Measurements from ENCODE around the gene USHBP1.

Gene USHBP1

DNA sequence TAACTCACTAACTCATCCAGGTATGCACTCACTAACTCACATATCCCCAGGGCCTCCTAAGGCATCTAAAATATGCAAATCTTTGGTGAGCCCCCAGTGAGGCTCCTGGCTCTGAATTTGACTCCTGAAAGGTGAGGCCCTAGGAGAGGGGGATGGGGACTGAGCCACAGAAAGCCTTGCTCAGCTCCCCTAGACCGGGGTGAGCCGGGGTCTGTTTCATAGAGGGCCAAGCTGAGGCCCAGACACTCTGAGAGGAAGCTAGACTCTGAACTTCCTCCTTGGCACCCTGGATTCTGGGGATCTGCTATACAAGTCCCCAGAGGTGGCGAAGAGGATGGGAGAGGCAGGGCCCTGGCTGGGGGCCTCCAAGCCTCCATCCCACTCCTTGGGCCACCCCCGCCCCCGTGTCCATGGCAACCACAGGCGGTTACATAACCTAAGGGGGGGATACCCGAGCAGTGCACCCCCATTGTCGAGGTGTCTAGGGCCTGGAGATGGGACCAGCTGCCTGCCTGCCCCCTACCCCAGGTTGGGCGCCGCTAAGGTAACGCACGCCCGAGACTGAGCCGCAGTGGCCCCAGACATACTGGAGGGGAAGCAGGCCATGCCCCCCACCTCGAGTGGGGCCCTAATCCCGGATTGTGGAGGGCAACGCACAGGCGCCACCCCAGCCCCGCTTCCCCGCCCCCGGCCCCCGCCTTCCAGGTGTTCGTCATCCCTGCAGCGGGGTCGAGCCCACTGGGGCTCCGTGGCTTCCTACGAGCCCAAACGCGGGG lies 38.0 kb upstream of the USHBP1 start:
- 47% methylated on average over 29 of the region's 29 CpGs for WGBS
- Histone ChIP-seq H3K27me3 (ENCODE audit: control insufficient read depth in 1 of 2, insufficient read depth in 1 of 2, low read length in 2 of 2) (no peaks in the 10 kb centered on the region), H4K8ac (ENCODE audit: low read length) (peak overlapping the region; percentile 89), H3K4ac (ENCODE audit: low read depth in 1 of 2, low read length in 2 of 2) (peak overlapping the region in 1 of 2 experiments; percentile 35), H2AFZ (ENCODE audit: low read depth, low read length) (no peak overlapping the region), H3K9me3 (ENCODE audit: control insufficient read depth, low read length) (no peaks in the 10 kb centered on the region), H3K14ac (ENCODE audit: low read length in 2 of 2) (peak overlapping the region; percentile 44 to 92), H3K18ac (ENCODE audit: low read depth in 1 of 2, low read length in 2 of 2) (peak overlapping the region; percentile 33 to 61), H3K36me3 (ENCODE audit: control insufficient read depth in 1 of 2, insufficient read depth in 2 of 2, low read depth in 1 of 2, low read length in 2 of 2) (peaks cover 3 to 35% of the 10 kb centered on the region in 2 experiments), H3K4me3 (ENCODE audit: insufficient read depth in 1 of 2, low read depth in 1 of 2, low read length in 2 of 2) (peak overlapping the region; percentile 73 to 77), H3K4me2 (ENCODE audit: low read length, poor library complexity, severe bottlenecking) (peak overlapping the region; percentile 74), H3K23ac (ENCODE audit: low read length in 2 of 2) (no peak overlapping the region), H2BK5ac (ENCODE audit: low read depth, low read length, poor library complexity, severe bottlenecking) (no peak overlapping the region), H2BK120ac (ENCODE audit: low read depth, low read length) (peak overlapping the region; percentile 83), H2BK15ac (ENCODE audit: low read depth, poor library complexity, severe bottlenecking) (peak overlapping the region; percentile 67), H3K27ac (ENCODE audit: low read length, poor library complexity, severe bottlenecking) (no peak overlapping the region), H2AK5ac (ENCODE audit: low read length, severe bottlenecking) (no peak overlapping the region), H4K91ac (ENCODE audit: low read length) (peak overlapping the region; percentile 50), H3K4me1 (ENCODE audit: control insufficient read depth, insufficient read depth, low read depth, low read length) (peaks cover 31% of the 10 kb centered on the region), H3K79me1 (replicated peaks; ENCODE audit: low read length, poor library complexity, severe bottlenecking) (peaks cover 32% of the 10 kb centered on the region), H3K9ac (ENCODE audit: low read length) (peak overlapping the region; percentile 77), H2BK12ac (ENCODE audit: low read length in 2 of 2) (no peak overlapping the region)
- DNase-seq, result no peak

DNA sequence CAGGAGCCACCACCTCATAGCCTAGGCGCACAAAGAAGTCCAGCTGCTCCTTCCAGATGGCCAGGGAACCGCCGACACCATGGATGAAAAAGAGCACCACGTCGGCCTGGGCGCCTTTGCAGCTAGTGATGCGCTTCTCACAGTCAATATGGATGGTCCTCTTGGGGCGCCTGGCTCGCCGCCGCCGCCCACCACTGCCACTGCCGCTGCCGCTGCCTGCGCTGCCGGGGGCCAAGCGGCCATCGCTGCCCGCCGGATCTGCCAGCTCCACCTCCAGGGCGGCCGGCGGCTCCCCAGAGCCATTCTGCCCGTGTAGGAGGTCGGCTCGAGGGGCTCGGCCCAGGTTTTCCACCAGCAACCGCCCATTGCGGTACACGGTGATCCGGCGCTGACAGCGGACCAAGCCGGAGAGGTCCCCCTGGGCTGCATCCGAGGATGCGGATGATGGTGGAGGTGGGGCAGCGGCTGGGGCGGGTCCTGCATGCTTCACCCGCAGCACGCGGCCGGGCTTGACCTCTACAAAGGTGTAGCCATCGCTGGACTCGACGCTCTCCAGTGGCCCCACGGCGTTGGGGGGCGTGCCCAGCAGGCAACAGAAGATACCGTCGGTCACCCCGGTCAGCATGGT lies 36.6 kb upstream of the USHBP1 start:
- WGBS, result 96% methylated on average over 51 of the region's 51 CpGs
- no peak overlapping the region for H3K14ac ChIP-seq (ENCODE audit: low read length in 2 of 2)
- H3K27ac ChIP-seq (ENCODE audit: low read length, poor library complexity, severe bottlenecking), result no peak overlapping the region

DNA sequence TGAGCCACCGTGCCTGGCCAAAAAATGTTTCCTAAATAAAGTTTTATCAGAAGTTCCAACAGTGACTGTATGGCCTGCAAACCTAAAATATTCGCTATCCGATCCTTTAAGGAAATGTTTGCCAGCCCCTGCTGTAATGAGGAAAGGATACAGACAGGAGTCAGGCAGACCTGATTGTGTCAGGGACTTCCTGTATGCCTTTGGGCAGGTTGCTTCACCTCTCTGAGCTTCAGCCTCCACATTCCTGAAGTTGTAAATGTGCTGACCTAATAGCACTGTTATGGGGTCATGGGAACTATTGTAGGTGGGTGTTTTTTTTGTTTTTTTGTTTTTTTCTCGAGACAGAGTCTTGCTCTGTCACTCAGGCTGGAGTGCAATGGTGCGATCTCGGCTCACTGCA lies 32.4 kb upstream of the USHBP1 start:
- no peak overlapping the region for H3K27ac ChIP-seq (ENCODE audit: low read length, poor library complexity, severe bottlenecking)
- no peak overlapping the region for H2BK5ac ChIP-seq (ENCODE audit: low read depth, low read length, poor library complexity, severe bottlenecking)
- no peak overlapping the region for H2BK15ac ChIP-seq (ENCODE audit: low read depth, poor library complexity, severe bottlenecking)
- H3K18ac ChIP-seq (ENCODE audit: low read depth in 1 of 2, low read length in 2 of 2), result no peak overlapping the region
- no peaks in the 10 kb centered on the region for H3K27me3 ChIP-seq (ENCODE audit: control insufficient read depth in 1 of 2, insufficient read depth in 1 of 2, low read length in 2 of 2)
- H3K14ac ChIP-seq (ENCODE audit: low read length in 2 of 2), result no peak overlapping the region
- H3K4me1 ChIP-seq (ENCODE audit: control insufficient read depth, insufficient read depth, low read depth, low read length), result peaks cover 17% of the 10 kb centered on the region
- no peak overlapping the region for H3K4me2 ChIP-seq (ENCODE audit: low read length, poor library complexity, severe bottlenecking)
- no peak overlapping the region for H2AK5ac ChIP-seq (ENCODE audit: low read length, severe bottlenecking)
- no peak overlapping the region for H2BK120ac ChIP-seq (ENCODE audit: low read depth, low read length)
- no peak overlapping the region for H3K9ac ChIP-seq (ENCODE audit: low read length)
- H4K8ac ChIP-seq (ENCODE audit: low read length), result no peak overlapping the region
- no peak overlapping the region for H2AFZ ChIP-seq (ENCODE audit: low read depth, low read length)
- DNase-seq, result no peak
- no peak overlapping the region for H2BK12ac ChIP-seq (ENCODE audit: low read length in 2 of 2)
- H3K4me3 ChIP-seq (ENCODE audit: insufficient read depth in 1 of 2, low read depth in 1 of 2, low read length in 2 of 2), result no peak overlapping the region
- H3K4ac ChIP-seq (ENCODE audit: low read depth in 1 of 2, low read length in 2 of 2), result no peak overlapping the region
- H4K91ac ChIP-seq (ENCODE audit: low read length), result no peak overlapping the region
- H3K9me3 ChIP-seq (ENCODE audit: control insufficient read depth, low read length), result no peaks in the 10 kb centered on the region
- over 99% methylated on average over 6 of the region's 6 CpGs for WGBS
- no peak overlapping the region for H3K23ac ChIP-seq (ENCODE audit: low read length in 2 of 2)
- peaks cover 33% of the 10 kb centered on the region for H3K79me1 ChIP-seq (replicated peaks; ENCODE audit: low read length, poor library complexity, severe bottlenecking)
- peaks cover 3 to 56% of the 10 kb centered on the region in 2 experiments for H3K36me3 ChIP-seq (ENCODE audit: control insufficient read depth in 1 of 2, insufficient read depth in 2 of 2, low read depth in 1 of 2, low read length in 2 of 2)

More for the DNA sequence above, 36.6 kb upstream of the USHBP1 start:
- Histone ChIP-seq H3K79me1 (replicated peaks; ENCODE audit: low read length, poor library complexity, severe bottlenecking) (peaks cover 28% of the 10 kb centered on the region), H2BK5ac (ENCODE audit: low read depth, low read length, poor library complexity, severe bottlenecking) (no peak overlapping the region), H4K8ac (ENCODE audit: low read length) (no peak overlapping the region), H3K4me1 (ENCODE audit: control insufficient read depth, insufficient read depth, low read depth, low read length) (peaks cover 30% of the 10 kb centered on the region), H3K18ac (ENCODE audit: low read depth in 1 of 2, low read length in 2 of 2) (no peak overlapping the region), H3K9me3 (ENCODE audit: control insufficient read depth, low read length) (no peaks in the 10 kb centered on the region), H3K36me3 (ENCODE audit: control insufficient read depth in 1 of 2, insufficient read depth in 2 of 2, low read depth in 1 of 2, low read length in 2 of 2) (peaks cover 3 to 40% of the 10 kb centered on the region in 2 experiments), H4K91ac (ENCODE audit: low read length) (peak overlapping the region; percentile 83), H3K9ac (ENCODE audit: low read length) (no peak overlapping the region), H2AK5ac (ENCODE audit: low read length, severe bottlenecking) (no peak overlapping the region), H2BK15ac (ENCODE audit: low read depth, poor library complexity, severe bottlenecking) (no peak overlapping the region), H2BK120ac (ENCODE audit: low read depth, low read length) (no peak overlapping the region), H3K4me2 (ENCODE audit: low read length, poor library complexity, severe bottlenecking) (no peak overlapping the region), H2BK12ac (ENCODE audit: low read length in 2 of 2) (no peak overlapping the region), H2AFZ (ENCODE audit: low read depth, low read length) (no peak overlapping the region), H3K4ac (ENCODE audit: low read depth in 1 of 2, low read length in 2 of 2) (no peak overlapping the region), H3K27me3 (ENCODE audit: control insufficient read depth in 1 of 2, insufficient read depth in 1 of 2, low read length in 2 of 2) (no peaks in the 10 kb centered on the region), H3K23ac (ENCODE audit: low read length in 2 of 2) (no peak overlapping the region), H3K4me3 (ENCODE audit: insufficient read depth in 1 of 2, low read depth in 1 of 2, low read length in 2 of 2) (no peak overlapping the region)
- no peak for DNase-seq

DNA sequence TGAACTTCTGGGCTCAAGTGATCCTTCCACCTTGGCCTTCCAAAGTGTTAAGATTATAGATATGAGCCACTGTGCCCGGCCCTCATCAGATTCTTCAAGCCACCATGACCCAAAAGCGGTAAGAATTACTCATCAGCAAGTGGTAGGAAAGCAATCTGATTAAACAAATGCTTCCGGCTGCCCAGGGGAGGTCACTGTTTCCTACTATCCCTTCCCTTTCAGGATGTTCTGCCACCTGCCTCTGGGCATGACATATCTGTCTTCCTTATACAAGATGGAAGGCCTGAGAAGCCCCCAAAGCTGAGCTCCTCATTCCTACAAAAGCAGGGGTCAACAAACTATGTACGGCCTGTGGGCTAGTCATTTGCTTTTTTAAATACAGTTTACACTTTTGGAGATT lies 31.7 kb upstream of the USHBP1 start:
- Histone ChIP-seq H3K36me3 (ENCODE audit: control insufficient read depth in 1 of 2, insufficient read depth in 2 of 2, low read depth in 1 of 2, low read length in 2 of 2) (peaks cover 3 to 49% of the 10 kb centered on the region in 2 experiments), H3K18ac (ENCODE audit: low read depth in 1 of 2, low read length in 2 of 2) (no peak overlapping the region), H3K27ac (ENCODE audit: low read length, poor library complexity, severe bottlenecking) (peak overlapping the region; percentile 60), H3K9me3 (ENCODE audit: control insufficient read depth, low read length) (no peaks in the 10 kb centered on the region), H3K9ac (ENCODE audit: low read length) (no peak overlapping the region), H4K91ac (ENCODE audit: low read length) (no peak overlapping the region), H4K8ac (ENCODE audit: low read length) (no peak overlapping the region), H2BK12ac (ENCODE audit: low read length in 2 of 2) (no peak overlapping the region), H3K4me3 (ENCODE audit: insufficient read depth in 1 of 2, low read depth in 1 of 2, low read length in 2 of 2) (no peak overlapping the region), H3K14ac (ENCODE audit: low read length in 2 of 2) (no peak overlapping the region), H3K27me3 (ENCODE audit: control insufficient read depth in 1 of 2, insufficient read depth in 1 of 2, low read length in 2 of 2) (no peaks in the 10 kb centered on the region), H2AFZ (ENCODE audit: low read depth, low read length) (no peak overlapping the region), H3K4me2 (ENCODE audit: low read length, poor library complexity, severe bottlenecking) (no peak overlapping the region), H3K79me1 (replicated peaks; ENCODE audit: low read length, poor library complexity, severe bottlenecking) (peaks cover 29% of the 10 kb centered on the region), H2BK5ac (ENCODE audit: low read depth, low read length, poor library complexity, severe bottlenecking) (no peak overlapping the region), H2BK15ac (ENCODE audit: low read depth, poor library complexity, severe bottlenecking) (no peak overlapping the region), H3K4me1 (ENCODE audit: control insufficient read depth, insufficient read depth, low read depth, low read length) (peaks cover 18% of the 10 kb centered on the region), H3K4ac (ENCODE audit: low read depth in 1 of 2, low read length in 2 of 2) (no peak overlapping the region), H2BK120ac (ENCODE audit: low read depth, low read length) (no peak overlapping the region), H2AK5ac (ENCODE audit: low read length, severe bottlenecking) (no peak overlapping the region), H3K23ac (ENCODE audit: low read length in 2 of 2) (no peak overlapping the region)
- WGBS, result 57% methylated on average over 4 of the region's 4 CpGs
- peak; percentile 74 for DNase-seq
